Stimulated activated CD4-positive, alpha-beta T cell treated with anti-CD3 and anti-CD28 coated beads, Interleukin-12 subunit alpha, Interleukin-12 subunit beta, amount 100 ng/mL, for 24 hours (primary cell): ENCODE results near the gene HIVEP3.

ENCODE experiments used
- DNase-seq, 2 experiments: peaks; one replicate each; pipeline ENCODE4 v3.0.0-alpha.2; 2020; ENCODE audit warnings: low read depth in 2 of 2

HIVEP3 gene

GRCh38 chr1:41813226-41813625, 105.5 kb downstream of the HIVEP3 start:
- DNase-seq = no peak

DNA sequence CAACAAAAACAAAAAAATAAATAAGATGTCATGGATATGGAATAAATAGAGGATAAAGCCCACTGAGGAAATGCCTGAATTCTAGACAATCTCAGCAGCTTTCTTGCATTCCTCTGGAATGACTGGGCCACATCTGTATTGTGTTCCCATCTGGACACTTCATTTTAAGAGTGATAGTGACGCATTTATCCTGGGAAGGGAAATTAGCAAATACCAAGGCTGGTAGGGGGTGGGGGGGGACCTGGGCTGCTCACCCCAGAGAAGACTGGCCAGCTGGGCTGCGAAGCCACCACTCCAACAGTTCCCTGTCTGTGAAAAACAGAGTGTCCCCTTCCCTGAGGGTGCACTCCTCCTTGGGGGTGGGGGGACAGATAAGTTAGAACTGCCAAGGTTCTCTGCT, 106.3 kb downstream of the HIVEP3 start:
- DNase-seq = no peak

GRCh38 chr1:41812051-41812450, 106.7 kb downstream of the HIVEP3 start:
- DNase-seq = no peak

DNA sequence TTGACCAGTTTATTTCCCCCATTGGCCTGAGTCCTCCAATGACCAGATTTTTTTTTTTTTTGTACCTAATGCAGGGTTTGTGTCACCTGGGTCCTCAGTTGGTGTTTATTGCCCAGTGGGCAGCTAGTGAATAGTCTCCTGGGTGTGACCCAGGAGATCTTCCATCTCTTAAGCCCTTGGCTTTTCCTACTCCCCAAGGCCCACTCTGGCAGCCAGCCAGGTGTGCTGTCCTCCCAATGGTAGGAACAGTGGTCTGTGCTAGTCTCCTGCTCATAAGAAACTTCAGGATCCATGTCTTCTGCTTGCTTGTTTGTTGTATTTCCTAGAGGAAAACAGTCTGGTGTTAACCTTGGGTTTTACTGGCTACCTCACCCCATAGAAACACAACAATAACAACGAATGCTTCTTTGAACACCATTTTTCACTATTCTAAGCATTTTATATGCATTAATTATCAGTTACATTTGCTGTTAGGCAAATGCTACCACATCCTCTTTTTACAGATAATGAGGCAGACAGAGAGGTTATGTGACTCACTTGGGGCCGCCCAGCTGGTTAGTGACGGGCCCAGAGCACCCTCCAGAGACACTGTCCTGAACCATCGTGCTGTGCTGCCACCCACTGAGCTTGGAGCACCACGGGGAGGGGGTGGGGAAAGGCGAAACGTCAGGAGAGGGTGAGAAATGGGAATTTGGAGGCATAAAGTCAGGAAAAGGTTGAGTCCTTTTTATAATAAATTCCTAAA, 107.5 kb downstream of the HIVEP3 start:
- DNase-seq = peak in 1 of 2 experiments; percentile 45

DNA sequence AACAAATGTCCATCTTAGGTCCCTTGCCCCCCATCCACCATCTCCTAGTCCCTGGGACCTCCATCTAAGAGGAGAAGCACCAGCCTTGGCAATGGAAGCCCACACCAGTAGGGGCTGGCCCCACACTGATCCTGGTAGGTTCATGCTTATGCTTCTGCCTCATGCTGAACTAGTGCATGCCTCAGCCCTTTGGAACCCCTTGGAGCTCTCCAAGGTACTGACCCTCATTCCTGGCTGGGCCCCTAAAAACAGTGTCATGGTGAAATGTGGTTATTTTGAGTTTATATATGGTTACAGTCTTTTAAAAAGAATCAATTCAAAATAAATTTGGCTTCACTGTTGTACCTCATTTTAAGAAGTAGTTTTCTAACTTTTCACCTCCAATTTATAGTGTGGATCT, 108.3 kb downstream of the HIVEP3 start:
- DNase-seq = no peak

DNA sequence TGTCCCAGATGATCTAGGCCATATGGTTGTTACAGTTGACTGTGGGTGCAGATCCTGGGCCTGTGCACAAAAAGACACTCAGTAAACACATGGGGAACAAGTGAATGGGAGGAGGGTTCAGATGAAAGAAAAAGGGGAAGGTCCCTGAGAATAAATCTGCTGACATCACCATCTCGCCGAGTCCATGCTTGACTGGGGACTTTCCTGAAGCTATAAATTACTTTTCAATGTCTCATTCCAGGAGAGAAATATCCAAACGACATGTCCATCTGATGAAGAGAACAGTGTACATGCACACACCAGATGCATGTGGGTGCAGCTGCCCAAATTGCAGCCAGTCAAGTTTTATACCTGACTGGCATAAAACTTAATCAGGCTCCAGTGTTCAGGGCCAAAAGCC, 109.0 kb downstream of the HIVEP3 start:
- DNase-seq = no peak

DNA sequence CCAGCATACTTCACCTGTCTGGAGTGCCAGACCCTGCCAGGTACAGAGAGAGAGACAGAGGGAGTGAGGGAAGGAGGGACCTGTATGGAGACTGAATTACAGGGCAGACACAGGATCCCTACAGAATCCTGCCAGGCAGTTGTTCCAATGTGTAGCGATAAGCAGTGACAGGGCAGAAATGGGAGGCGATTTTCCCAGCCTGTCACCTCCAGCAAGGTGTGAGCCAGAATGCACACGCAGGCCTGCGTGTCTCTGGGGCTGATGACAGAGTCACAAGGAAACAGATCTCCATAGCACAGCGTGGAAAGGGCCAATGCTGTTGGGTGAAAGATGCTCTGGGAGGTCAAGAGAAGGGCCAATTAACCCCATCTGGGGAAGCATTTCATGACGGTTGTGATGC, 111.3 kb downstream of the HIVEP3 start:
- DNase-seq = no peak

- DNase-seq = peak; percentile 34 to 55
Measured at GRCh38 chr1:41806472-41807155, 112.1 kb downstream of the HIVEP3 start.

- no peak for DNase-seq
Measured at GRCh38 chr1:41805771-41806471, 112.8 kb downstream of the HIVEP3 start.

- no peak for DNase-seq
Measured at GRCh38 chr1:41804176-41804575, 114.5 kb downstream of the HIVEP3 start.

DNA sequence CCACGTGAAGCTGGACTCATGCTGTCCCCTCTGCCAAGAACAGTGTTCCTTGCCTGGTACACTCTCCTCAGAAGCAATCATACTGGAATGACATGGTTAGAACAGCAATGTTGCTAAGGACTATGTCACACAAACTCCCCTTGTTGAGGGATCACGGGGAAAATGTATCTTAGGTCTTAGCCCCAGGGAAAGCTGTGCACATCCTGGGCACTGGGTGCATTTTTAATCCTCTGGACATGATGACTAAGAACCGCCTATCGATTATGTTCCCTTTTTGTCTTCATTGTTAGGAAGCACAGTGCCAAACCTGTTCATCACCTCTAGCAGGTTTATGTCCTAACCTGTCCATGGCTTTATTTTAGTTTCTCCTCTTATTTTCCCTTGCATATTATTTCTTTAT, 115.1 kb downstream of the HIVEP3 start:
- no peak for DNase-seq

GRCh38 chr1:41802532-41803501, 115.9 kb downstream of the HIVEP3 start:
- DNase-seq = no peak

DNA sequence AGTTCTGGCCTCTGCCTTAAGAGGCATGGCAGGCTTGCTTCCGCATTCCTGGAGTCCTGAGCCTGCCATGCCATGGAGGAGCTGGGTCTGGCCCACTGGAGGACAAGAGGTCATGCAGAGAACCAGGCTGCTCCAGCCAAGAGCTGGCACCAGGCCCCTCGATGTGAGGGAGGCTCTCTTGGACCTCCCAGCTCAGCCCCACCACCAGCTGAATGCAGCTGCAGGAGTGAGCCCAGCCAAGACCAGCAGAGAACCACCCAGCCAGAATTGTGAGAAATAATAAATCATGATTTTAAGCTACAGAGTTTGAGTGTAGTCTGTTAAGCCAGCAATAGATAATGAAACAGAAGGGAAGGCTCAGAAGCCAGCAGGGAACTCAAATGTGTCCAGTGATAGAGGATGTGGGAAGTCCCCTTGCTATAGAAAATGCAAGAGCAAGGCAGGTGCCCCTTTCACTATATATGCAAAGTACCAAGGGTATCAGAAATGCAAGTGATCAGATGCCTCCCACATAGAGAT, 118.4 kb downstream of the HIVEP3 start:
- no peak for DNase-seq

GRCh38 chr1:41799723-41800122, 119.0 kb downstream of the HIVEP3 start:
- DNase-seq = no peak

- no peak for DNase-seq
Measured at GRCh38 chr1:41799205-41799604, 119.5 kb downstream of the HIVEP3 start.

DNA sequence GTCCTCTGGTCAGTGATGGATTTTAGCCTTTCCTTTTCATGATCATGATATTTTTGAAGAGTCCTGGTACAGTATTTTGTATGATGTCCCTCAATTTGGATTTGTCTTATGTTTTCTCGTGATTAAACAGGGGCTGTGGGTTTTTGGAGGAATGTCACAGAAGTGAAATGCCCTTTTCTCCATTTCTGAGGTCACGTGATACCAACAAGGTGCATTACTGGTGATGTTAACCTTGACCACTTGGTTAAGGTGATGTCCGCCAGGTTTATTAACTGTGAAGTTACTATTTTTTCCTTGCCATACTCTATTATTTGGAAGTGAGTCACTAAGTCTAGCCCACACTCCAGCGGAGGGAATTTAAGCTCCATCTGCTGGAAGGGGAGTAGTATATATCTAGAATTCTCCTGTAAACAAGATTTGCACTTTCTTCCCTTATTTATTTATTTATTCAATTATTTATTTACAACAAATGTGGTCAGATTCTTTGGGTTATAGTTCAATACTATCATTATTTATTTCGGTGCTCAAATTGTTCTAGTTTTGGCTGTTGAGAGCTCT, 123.4 kb downstream of the HIVEP3 start:
- DNase-seq = no peak

DNA sequence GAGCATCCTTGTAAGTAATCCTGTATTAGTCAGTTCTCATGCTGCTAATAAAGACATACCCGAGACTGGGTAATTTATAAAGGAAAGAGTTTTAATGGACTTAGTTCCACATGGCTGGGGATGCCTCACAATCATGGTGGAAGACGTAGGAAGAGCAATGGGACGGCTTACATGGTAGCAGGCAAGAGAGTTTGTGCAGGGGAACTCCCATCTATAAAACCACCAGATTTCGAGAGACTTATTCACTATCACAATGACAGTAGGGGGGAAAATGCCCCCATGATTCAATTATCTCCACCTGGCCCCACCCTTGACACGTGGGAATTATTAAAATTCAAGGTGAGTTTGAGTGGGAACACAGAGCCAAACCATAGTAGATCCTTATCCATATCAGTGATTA, 124.7 kb downstream of the HIVEP3 start:
- DNase-seq = no peak

DNA sequence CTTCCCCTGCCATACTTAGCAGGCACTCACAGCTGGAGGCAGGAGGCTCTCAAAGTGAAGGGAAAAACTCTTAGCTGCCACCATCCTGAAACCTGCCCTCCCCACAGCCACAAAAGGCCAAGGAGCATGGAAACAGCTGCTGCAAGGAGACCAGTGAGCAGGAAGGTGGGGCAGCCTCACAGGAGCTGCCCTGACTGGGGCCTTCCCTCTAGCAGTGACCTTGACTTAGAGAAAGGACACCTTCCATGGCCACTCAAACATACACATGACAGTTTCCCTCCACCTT, 126.3 kb downstream of the HIVEP3 start:
- no peak for DNase-seq

DNA sequence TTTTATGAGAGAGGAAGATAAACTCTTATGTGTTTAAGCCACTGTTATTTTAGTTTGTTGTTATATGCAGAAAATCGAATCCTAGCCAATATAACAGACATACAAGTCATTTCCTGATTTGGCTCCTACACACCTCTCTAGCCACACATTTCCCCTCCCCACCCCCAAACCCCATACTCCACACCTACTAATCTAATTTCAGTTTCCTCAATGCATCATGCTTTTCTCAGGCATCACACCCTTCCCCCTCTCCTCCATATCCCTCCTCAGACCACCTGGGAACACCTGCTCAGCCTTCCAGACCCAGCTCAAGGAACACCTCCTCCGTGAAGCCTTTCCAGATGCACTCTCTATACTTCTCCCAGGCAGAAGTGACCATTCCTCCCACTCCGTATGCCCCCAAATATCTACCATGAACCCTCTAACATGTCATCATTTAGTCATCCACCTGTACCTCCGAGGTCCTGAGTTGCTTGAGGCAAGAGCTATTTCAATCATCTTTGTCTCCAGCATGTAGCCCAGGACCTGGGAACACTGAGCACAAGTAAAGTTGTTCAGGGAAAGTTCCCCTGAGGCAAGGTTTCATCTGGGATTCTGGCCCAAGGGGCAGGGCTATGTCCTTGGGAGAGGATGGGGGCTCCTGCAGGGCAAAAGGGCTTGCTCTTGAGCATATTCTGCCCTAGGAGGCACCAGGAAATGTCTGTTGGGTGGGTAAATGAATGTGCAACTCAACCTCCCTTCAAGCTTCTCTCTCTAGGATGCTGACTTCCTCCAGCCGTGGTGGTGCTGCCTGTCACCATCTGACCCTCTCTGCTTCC, 126.8 kb downstream of the HIVEP3 start:
- peak in 1 of 2 experiments; percentile 51 for DNase-seq

DNA sequence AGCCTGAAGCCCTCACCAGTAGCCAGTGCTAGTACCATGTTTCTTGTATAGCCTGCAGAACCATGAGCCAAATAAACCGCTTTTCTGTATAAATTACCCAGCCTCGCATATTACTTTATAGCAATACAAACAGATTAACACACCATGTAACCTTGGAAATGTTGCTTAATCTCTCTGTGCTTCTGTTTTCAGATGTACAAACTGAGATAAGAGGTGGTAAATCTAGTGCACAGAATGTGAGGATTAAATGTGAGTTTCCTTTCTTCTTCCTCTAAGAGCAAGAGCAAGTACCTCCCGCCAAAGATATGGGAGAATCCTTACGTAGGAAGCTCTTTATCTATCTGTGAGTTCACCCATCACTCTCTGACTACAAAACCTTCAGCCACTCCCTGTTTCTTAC, 128.4 kb downstream of the HIVEP3 start:
- DNase-seq = no peak
